NCI-H2171 (cell line): Measurements from ENCODE around the gene CCDC116.

Experiments used
- DNase-seq: peaks from one replicate; lab custom pipeline; 2025; lab: John Stamatoyannopoulos, UW

The CCDC116 gene

DNA sequence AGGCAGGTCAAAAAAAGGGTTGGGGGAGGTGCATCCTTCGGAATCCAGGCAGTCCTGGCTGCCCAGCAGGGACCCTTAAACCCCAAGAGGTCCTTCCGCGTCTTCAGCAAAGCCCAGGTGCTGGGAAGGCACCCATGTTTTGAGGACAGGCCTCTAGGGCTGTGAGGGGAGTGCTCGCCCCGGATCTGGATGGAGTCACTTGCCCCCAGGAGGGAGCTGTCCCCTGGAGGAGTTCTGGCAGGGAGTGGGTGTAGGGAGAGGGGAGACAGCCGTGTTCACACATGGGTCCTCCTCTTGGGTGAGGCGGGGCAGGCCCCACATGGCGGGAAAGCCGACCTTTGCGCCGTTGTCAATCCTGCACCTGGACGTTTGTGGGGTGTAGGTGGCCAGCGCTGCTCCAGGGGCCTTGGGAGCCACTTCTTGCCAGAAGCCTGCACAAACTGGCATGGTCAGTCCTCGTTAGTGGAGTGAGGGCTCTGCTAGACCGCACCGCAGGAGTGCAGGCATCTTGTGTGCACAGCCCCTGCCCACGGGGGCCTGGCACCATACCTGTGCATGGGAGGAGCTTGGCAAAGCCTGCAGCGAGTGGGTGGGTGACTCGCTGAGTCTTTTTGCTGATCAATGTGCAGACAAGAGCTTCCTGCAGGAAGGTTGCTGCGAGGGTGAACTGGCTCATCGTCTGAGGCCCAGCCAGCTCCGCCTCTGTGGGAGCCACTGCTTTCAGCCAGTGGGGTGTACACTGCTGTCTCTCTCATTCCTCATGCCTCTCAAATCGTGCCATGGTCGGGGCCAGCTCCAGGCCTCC lies 49.2 kb downstream of the CCDC116 start:
- DNase-seq, result no peak

DNA sequence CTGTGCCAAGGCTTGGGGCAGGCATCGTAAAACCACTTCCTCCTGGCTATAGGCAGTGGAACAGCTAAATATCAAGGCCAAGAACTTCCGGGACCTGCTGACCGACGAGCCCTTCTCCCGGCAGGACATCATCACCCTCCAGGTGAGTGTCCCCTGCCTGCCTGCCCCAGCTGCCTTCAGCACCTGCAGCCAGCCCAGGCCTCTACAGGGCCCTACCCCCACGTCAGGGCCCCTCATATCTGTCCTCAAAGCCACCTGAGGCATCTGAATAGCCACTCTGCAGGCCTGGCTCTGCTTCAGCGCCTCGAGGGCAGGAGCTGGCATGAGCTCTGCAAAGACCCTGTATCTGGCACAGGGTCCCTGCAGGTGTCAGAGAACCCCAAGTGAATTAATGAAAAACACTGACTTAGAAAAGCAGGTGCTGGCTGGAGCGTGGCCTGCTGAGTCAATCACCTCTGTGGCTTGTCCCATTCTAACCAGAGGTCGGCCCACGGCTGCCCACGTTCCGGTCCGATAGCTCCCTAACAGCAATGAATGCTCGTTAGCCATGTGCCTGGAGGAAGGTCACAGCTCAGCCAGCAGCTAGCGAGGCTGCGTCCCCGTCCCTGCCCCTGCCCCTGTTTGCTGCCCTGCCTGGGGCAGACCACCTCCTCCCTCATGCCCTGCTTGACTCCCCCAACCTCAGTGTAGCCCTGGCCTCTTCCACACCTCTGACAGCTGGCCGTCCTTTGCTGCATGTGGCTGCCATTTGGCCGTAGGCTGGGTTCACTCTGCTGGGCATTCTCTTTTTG lies 50.0 kb downstream of the CCDC116 start:
- no peak for DNase-seq

DNA sequence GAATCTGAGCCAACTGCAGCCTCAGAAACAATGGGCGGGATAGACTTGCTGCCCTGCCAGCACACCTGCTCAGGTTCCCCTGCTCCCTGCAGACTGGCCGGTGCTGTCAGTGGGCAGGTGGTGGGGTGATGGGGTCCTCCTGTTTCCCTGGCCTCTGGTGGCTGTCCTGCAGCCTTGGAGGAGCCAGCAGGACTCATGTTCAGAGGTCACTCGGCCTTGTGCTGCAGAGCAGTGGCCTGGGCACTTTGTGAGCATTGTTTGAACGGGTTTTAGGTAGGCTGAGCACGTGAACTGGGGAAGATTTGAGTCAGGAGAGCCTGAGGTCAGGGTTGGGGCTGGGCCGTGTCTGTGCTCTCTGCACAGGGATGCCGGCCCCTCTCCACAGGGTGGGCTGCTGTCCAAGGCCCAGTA lies 50.8 kb downstream of the CCDC116 start:
- DNase-seq, result no peak

DNA sequence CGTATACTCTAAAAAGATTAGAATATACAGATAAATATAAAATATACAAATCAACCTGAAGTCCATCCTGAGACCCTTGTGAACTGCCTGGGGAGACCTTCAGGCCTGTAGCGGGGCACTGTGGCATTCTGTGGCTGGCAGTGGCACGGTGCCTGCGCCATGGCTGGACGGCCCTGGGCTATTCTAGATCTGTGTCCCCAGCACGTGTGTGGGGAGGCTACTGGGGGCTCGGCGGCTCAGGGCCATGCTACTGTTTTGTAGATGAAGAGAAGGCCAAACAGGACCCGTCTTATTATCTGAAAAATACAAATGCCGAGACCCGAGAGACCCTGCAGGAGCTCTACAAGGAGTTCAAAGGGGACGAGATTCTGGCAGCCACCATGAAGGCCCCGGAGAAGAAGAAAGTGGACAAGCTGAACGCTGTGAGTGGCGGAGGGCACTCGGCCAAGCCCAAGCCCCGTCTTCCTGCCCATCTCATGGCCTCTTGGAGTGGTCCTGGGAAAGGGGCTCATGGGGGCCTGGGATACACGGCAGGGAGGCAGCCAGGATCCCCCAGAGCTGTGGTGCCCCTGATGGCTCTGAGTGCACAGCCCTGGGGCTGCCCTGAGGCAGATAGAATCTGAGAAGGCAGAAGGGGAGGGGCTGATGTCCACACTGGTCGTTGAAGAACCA lies 52.1 kb downstream of the CCDC116 start:
- no peak for DNase-seq

DNA sequence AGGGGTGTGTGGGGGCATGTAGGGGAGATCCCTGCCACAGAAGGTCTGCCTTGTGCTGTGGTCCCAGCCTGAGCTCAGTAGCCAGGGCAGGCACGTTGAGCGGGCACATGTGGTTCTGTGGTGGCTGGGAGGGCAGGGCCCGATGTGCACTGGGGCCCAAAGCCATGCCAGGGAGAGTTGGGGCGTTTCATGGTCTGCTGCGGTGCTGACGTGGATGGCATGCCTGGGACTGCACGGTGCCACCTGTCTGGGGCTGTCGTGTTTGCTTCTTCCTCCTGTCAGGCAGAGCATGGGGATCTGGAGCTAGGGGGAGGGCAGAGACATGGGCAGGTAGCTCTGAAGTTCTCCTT lies 52.6 kb downstream of the CCDC116 start:
- DNase-seq, result no peak

DNA sequence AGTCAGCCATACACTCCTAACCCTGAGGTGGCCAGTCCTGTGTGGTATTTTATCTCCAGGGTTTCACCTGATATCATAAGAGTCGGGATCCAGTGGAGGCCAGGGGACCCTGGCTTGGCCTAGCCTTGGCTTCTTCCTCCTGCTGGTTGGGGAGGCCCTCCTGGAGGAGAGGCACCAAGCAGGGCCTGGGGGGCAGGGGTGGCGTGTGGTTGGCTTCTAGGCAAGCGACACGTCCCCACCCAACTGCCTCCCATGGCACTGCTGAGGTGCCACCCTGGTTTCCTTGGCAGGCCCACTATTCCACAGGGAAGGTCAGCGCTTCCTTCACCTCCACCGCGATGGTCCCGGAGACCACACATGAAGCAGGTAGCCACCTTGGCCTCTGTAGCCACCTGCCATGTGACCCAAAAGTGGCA lies 53.6 kb downstream of the CCDC116 start:
- DNase-seq, result no peak
